Activated CD8-positive, alpha-beta T cell treated with anti-CD3 and anti-CD28 coated beads for 36 hours (primary cell): ENCODE data around the gene TCF4. TPM values are rescaled to one million over a fixed set of nuclear protein-coding genes. Genes with fewer than 3 reads are reported as not detected.

Experiments
- ATAC-seq: fragments of 200-7000 bp; cut with Tn5 transposase; one replicate; pipeline ENCODE4 v1.10.0; 2021; ENCODE audit warnings: mild to moderate bottlenecking, moderate library complexity
- CTCF ChIA-PET: fragments of 350-600 bp; sonication (Branson Sonifier 250); formaldehyde crosslinking; loops from one replicate; lab custom pipeline; 2021; ENCODE audit warnings: antibody characterized with exemption; lab: Charles Lee
- POLR2A ChIA-PET: fragments of 350-600 bp; sonication (Branson Sonifier 250); formaldehyde crosslinking; loops from one replicate; lab custom pipeline; 2021; ENCODE audit warnings: antibody characterized with exemption; lab: Charles Lee
- DNase-seq: peaks from one replicate; pipeline ENCODE4 v3.0.0-alpha.2; 2020
- H3K27ac Mint-ChIP-seq: one replicate; pipeline ENCODE4 v1.8.0; 2021; ENCODE audit warnings: mild to moderate bottlenecking, mixed read lengths
- H3K27me3 Mint-ChIP-seq: one replicate; pipeline ENCODE4 v1.8.0; 2021; ENCODE audit warnings: mixed read lengths
- H3K36me3 Mint-ChIP-seq: one replicate; pipeline ENCODE4 v1.8.0; 2021; ENCODE audit warnings: low read depth, mixed read lengths
- H3K4me1 Mint-ChIP-seq: one replicate; pipeline ENCODE4 v1.8.0; 2021; ENCODE audit warnings: low read depth, mixed read lengths
- H3K4me3 Mint-ChIP-seq: one replicate; pipeline ENCODE4 v1.8.0; 2021; ENCODE audit warnings: mild to moderate bottlenecking, moderate library complexity, mixed read lengths
- H3K9me3 Mint-ChIP-seq: one replicate; pipeline ENCODE4 v1.8.0; 2021; ENCODE audit warnings: mixed read lengths
- intact Hi-C: fragments of 100-400 bp; cut with micrococcal nuclease; formaldehyde crosslinking; loops from one replicate; pipeline ENCODE4 v1.10.0; 2022
- total RNA-seq, 2 experiments: library from RNA; stranded (reverse); gene quantifications; one replicate each; pipeline ENCODE4 v1.2.3, GENCODE V29; 2021
- TF ChIP-seq, protein P1 (sequence below): fragments of 200-600 bp; IDR thresholded peaks from one replicate; pipeline ENCODE4 v1.8.0; 2022; ENCODE audit warnings: antibody characterized with exemption, mild to moderate bottlenecking

The TCF4 gene
- total RNA-seq, 2 experiments from 2014 or later = 1.2 to 1.4 TPM

DNA sequence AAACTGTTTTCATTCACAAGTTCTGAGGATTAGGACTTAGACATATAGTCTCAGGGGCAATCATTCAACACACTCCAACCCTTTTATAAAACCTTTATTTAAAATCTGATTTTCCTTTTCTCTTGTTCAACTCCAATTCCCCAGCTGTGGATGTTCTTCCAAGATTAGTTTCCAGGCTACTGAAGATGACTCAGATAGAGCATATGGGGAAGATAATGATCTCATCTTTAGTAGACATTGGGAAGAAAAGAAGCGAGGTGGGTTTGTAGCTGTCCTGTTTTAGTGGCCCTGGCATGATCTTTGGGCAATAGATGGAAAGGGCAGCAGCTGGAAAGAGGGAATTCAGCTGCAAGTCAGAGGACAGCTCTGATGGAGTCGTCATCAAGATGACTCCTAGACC is 381.1 kb downstream of the TCF4 start:
- TF ChIP-seq, protein P1, sequence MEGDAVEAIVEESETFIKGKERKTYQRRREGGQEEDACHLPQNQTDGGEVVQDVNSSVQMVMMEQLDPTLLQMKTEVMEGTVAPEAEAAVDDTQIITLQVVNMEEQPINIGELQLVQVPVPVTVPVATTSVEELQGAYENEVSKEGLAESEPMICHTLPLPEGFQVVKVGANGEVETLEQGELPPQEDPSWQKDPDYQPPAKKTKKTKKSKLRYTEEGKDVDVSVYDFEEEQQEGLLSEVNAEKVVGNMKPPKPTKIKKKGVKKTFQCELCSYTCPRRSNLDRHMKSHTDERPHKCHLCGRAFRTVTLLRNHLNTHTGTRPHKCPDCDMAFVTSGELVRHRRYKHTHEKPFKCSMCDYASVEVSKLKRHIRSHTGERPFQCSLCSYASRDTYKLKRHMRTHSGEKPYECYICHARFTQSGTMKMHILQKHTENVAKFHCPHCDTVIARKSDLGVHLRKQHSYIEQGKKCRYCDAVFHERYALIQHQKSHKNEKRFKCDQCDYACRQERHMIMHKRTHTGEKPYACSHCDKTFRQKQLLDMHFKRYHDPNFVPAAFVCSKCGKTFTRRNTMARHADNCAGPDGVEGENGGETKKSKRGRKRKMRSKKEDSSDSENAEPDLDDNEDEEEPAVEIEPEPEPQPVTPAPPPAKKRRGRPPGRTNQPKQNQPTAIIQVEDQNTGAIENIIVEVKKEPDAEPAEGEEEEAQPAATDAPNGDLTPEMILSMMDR = no peak
- intact Hi-C loops = no loop called here
- DNase-seq (no peak), ATAC-seq (no peak)
- CTCF ChIA-PET = no interaction called here
- Mint-ChIP-seq H3K27ac (no peak overlapping the region), H3K9me3 (peaks cover 1% of the 10 kb centered on the region), H3K27me3 (no peaks in the 10 kb centered on the region), H3K36me3 (no peaks in the 10 kb centered on the region), H3K4me1 (no peaks in the 10 kb centered on the region), H3K4me3 (no peak overlapping the region)
- POLR2A ChIA-PET = no interaction called here

DNA sequence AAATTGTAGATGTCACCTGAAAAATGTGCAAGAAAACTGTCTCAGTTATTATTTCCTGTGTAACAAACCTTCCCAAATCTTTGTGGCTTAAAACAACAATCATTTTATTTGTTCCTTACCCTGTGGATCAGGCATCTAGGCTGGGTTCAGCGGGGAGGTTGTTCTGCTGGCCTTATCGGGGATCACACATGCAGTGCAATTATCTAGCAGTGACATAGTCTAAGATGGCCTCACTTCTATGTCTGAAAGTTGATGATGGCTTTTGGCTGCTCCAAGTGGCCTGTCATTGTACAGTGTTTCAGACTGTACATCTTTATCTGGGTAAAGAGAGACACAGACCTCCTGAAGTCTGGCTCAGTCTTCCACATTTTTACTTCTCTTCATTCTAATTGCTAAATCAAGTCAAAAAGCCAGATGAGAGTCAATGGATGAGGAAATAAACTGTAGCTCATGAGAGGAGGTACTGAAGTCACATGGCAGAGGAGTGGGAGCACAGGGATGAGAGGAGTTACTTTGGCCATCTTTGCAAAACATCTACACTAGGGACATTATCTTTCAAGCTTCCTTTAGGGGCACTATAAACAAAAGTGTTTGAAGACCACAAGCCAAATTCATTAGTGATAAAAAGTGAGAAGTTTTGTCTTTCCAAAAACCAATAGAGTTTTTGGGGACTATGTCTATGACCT is 385.6 kb downstream of the TCF4 start:
- TF ChIP-seq, protein P1 = no peak
- intact Hi-C loops = no loop called here
- no peak overlapping the region for H3K27ac Mint-ChIP-seq
- ATAC-seq = no peak
- ChIA-PET POLR2A (no interaction called here), CTCF (no interaction called here)
- H3K4me1 Mint-ChIP-seq = no peaks in the 10 kb centered on the region
- DNase-seq = no peak
- H3K9me3 Mint-ChIP-seq = no peaks in the 10 kb centered on the region
- H3K27me3 Mint-ChIP-seq = peaks cover 2% of the 10 kb centered on the region
- no peak overlapping the region for H3K4me3 Mint-ChIP-seq
- H3K36me3 Mint-ChIP-seq = no peaks in the 10 kb centered on the region

DNA sequence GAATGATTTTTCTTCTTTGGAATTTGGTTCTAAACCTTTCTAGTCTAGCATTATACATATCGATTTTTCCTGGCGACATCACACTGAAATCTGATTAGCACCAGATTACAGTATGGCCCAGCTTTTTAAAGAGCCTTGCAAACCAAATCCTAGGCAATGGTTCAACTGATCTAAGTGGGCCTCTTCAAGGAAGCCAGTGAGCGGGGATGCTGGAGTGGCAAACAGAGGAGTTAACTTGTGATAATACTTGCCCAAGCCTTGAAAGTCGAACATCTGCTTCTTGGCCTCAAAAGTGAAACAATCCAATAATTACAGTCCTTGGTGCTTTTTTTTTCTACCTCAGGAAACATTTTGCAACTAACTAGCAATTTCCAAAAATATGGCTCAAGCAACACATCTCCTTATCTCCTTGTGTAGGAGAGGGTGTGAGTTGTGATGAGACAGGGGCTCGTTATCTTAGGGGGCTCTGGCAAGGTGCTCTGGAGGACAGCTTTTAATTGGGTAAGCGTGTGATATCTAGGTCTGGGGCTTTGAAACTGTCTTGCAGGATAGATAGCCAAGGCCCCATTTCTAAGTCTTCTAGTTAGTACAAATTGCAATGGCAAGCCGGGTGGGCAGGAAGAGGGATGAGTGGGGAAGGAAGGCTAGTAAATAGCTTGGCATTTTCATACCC is 388.6 kb downstream of the TCF4 start:
- ATAC-seq (no peak), DNase-seq (no peak)
- TF ChIP-seq, protein P1 = no peak
- ChIA-PET POLR2A (no interaction called here), CTCF (interaction anchor here (0.6 kb wide), 1 partner anchor 26 kb away, joined by 3 read pairs; no protein-coding TSS in a partner anchor)
- no peaks in the 10 kb centered on the region for H3K4me1 Mint-ChIP-seq
- no peak overlapping the region for H3K27ac Mint-ChIP-seq
- intact Hi-C loops = no loop called here
- peaks cover 2% of the 10 kb centered on the region for H3K27me3 Mint-ChIP-seq
- no peak overlapping the region for H3K4me3 Mint-ChIP-seq
- no peaks in the 10 kb centered on the region for H3K9me3 Mint-ChIP-seq
- H3K36me3 Mint-ChIP-seq = no peaks in the 10 kb centered on the region

DNA sequence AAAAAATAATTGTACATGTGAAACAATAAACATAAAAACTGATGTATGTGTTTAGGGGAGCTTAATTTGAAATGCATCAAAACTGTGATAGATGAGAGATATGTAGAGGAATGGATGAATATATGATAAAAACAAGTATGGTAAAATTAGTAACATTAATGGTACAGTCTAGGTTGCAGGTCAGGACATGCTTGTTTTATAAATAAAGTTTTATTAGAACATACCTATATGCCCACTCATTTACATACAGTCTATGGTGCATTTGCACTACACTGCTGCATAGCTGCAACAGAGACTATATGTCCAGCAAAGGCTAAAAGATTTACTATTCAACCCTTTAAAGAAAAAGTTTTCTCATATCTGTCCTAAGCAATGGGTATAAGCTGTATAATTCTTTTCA is 392.1 kb downstream of the TCF4 start:
- Mint-ChIP-seq H3K9me3 (no peaks in the 10 kb centered on the region), H3K27me3 (peaks cover 2% of the 10 kb centered on the region), H3K4me3 (no peak overlapping the region), H3K36me3 (no peaks in the 10 kb centered on the region), H3K4me1 (no peaks in the 10 kb centered on the region), H3K27ac (no peak overlapping the region)
- intact Hi-C loops = no loop called here
- ATAC-seq = no peak
- TF ChIP-seq, protein P1 = no peak
- POLR2A ChIA-PET = no interaction called here
- DNase-seq = no peak
- CTCF ChIA-PET = no interaction called here

DNA sequence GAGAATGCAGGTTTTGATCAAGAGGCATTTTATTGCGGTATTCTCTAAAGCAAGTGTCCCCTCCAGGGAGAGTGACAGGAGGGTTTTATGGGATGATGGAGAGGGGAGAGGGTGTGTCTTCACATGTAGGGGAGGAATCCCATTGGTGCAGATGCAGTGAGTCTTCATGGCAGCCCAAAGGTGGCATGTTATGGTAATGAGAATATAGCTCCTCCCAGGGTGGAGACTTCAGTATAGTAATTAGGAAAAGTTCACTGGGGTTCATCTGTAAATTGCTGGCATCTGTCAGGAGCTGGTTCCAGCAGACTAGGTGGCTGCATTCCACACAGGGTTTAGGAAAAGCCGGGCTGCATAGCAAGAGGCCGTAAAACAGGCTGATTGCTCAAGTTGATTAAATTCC is 398.0 kb downstream of the TCF4 start:
- ChIA-PET CTCF (no interaction called here), POLR2A (no interaction called here)
- Mint-ChIP-seq H3K9me3 (no peaks in the 10 kb centered on the region), H3K27ac (no peak overlapping the region), H3K36me3 (no peaks in the 10 kb centered on the region), H3K27me3 (no peaks in the 10 kb centered on the region), H3K4me1 (no peaks in the 10 kb centered on the region), H3K4me3 (no peak overlapping the region)
- TF ChIP-seq, protein P1 = no peak
- no peak for ATAC-seq
- no peak for DNase-seq
- intact Hi-C loops = no loop called here
